Measurements from ENCODE around the gene JPT1. TPM values are rescaled to one million over a fixed set of nuclear protein-coding genes. Genes with fewer than 3 reads are reported as not detected.
"Not testable (repeated sequence)": the region's sequence is repeated elsewhere in the genome, so short reads cannot be mapped to it uniquely, and the experiment has no call there.

The JPT1 gene
- total RNA-seq, 1 experiment from 2014 or later, result 341 TPM

GRCh38 chr17:75142236-75142971, 11.9 kb downstream of the JPT1 start:
- Mint-ChIP-seq H3K27me3 (ENCODE audit: low read depth) (no peaks in the 10 kb centered on the region), H3K4me3 (no peak overlapping the region), H3K9me3 (no peaks in the 10 kb centered on the region), H3K27ac (0 out of 2 replicates have a peak overlapping the region, but pooled peaks have one; percentile 32), H3K4me1 (no peaks in the 10 kb centered on the region), H3K36me3 (peaks cover 82% of the 10 kb centered on the region)
- DNase-seq (ENCODE audit: low spot score) (no peak), ATAC-seq (no peak)
- ChIA-PET CTCF (interaction anchor here (0.7 to 1.5 kb wide), 3 partner anchors 11 to 182 kb away, joined by 3 to 5 read pairs (median 4); partner anchors contain the start of gene NT5C), POLR2A (interaction anchor here (1.3 kb wide), 1 partner anchor 13 kb away, joined by 4 read pairs; no protein-coding TSS in a partner anchor)
- TF ChIP-seq CTCF (IDR thresholded peaks at IDR 0.05), result no peak
- no peak for TF ChIP-seq NFATC4 (CRISPR knock-in tag; IDR thresholded peaks at IDR 0.05)
- no peak for TF ChIP-seq E2F1 (CRISPR knock-in tag; IDR thresholded peaks at IDR 0.05)
- no peak for TF ChIP-seq ZNF281 (CRISPR knock-in tag; IDR thresholded peaks at IDR 0.05)

- no peak for ATAC-seq
- TF ChIP-seq ZNF396 (CRISPR knock-in tag; IDR thresholded peaks at IDR 0.05; ENCODE audit: borderline replicate concordance), result no peak
- TF ChIP-seq JAZF1 (CRISPR knock-in tag; IDR thresholded peaks at IDR 0.05), result no peak
- no peak for TF ChIP-seq GRHL2 (CRISPR knock-in tag; IDR thresholded peaks at IDR 0.05; ENCODE audit: insufficient replicate concordance, severe bottlenecking)
- no peak overlapping the region; the same call in 1 of the 2 replicates for H3K27ac Mint-ChIP-seq
- H3K27me3 Mint-ChIP-seq (ENCODE audit: low read depth), result no peaks in the 10 kb centered on the region
- H3K4me1 Mint-ChIP-seq, result 0 out of 2 replicates have a peak, but pooled peaks cover 5% of the 10 kb centered on the region
- ChIA-PET CTCF (interaction anchor here (1.9 kb wide), 1 partner anchor 24 kb away, joined by 4 read pairs; no protein-coding TSS in a partner anchor), POLR2A (interaction anchor here (0.5 to 0.7 kb wide), 3 partner anchors 31 to 65 kb away, joined by 3 to 4 read pairs (median 3); partner anchors contain the start of gene SLC16A5)
- H3K9me3 Mint-ChIP-seq, result no peaks in the 10 kb centered on the region
- no peak for DNase-seq (ENCODE audit: low spot score)
- H3K36me3 Mint-ChIP-seq, result peaks cover 64% of the 10 kb centered on the region
- H3K4me3 Mint-ChIP-seq, result no peak overlapping the region
These were observed 15.8 kb downstream of the JPT1 start for GRCh38 chr17:75138519-75138918.

- CTCF ChIA-PET, result interaction anchor here (1.9 kb wide), 1 partner anchor 24 kb away, joined by 4 read pairs; no protein-coding TSS in a partner anchor
- H3K9me3 Mint-ChIP-seq; ATAC-seq; H3K27ac Mint-ChIP-seq; H3K27me3 Mint-ChIP-seq (ENCODE audit: low read depth); H3K4me3 Mint-ChIP-seq; DNase-seq (ENCODE audit: low spot score); H3K4me1 Mint-ChIP-seq; POLR2A ChIA-PET: not testable (repeated sequence)
- TF ChIP-seq AR (CRISPR knock-in tag; IDR thresholded peaks at IDR 0.05), result peak; percentile 19; the same call in 1 of the 2 replicates
- H3K36me3 Mint-ChIP-seq, result peaks cover 59% of the 10 kb centered on the region
These were observed 16.6 kb downstream of the JPT1 start for GRCh38 chr17:75137762-75138161.
